MM.1S (cell line): ENCODE results near the gene CCL20.
"Not testable (repeated sequence)": the region's sequence is repeated elsewhere in the genome, so short reads cannot be mapped to it uniquely, and the experiment has no call there.

ENCODE experiments used
- EZH2 ChIP-seq: fragments of 300-600 bp; sonication (generic); optimal IDR thresholded peaks from 2 replicates; pipeline ENCODE3; 2017; ENCODE audit warnings: low read depth, mild to moderate bottlenecking, antibody characterized with exemption, low read length, mixed read lengths
- TF ChIP-seq, protein P1 (sequence below): fragments of 300-600 bp; sonication (generic); IDR thresholded peaks from 2 replicates; pipeline ENCODE4 v1.5.1; 2016; ENCODE audit warnings: antibody characterized with exemption, low read length, mixed read lengths

DNA sequence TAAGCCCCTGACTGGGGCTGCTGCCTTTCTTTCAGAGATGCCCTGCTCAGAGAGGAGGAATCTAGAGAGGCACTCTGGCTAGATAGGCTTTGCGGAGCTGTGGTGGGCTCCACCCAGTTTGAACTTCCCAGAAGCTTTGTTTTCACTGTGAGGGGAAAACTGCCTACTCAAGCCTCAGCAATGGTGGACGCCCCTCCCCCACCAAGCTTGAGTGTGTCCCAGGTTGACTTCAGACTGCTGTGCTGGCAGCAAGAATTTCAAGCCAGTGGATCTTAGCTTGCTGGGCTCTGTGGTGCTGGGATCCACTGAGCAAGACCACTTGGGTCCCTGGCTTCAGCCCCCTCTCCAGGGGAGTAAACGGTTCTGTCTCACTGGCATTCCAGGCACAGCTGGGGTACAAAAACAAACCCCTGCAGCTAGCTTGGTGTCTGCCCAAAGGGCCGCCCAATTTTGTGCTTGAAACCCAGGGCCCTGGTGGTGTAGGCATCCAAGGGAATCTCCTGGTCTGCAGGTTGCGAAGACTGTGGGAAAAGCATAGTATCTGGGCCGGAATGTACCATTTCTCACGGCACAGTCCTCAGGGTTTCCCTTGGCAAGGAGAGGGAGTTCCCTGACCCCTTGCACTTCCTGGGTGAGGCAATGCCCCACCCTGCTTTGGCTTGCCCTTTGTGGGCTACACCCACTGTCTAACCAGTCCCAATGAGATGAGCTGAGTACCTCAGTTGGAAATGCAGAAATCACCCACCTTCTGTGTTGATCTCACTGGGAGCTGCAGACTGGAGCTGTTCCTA lies 25.9 kb downstream of the CCL20 start:
- TF ChIP-seq EZH2, result not testable (repeated sequence)
- TF ChIP-seq, protein P1, sequence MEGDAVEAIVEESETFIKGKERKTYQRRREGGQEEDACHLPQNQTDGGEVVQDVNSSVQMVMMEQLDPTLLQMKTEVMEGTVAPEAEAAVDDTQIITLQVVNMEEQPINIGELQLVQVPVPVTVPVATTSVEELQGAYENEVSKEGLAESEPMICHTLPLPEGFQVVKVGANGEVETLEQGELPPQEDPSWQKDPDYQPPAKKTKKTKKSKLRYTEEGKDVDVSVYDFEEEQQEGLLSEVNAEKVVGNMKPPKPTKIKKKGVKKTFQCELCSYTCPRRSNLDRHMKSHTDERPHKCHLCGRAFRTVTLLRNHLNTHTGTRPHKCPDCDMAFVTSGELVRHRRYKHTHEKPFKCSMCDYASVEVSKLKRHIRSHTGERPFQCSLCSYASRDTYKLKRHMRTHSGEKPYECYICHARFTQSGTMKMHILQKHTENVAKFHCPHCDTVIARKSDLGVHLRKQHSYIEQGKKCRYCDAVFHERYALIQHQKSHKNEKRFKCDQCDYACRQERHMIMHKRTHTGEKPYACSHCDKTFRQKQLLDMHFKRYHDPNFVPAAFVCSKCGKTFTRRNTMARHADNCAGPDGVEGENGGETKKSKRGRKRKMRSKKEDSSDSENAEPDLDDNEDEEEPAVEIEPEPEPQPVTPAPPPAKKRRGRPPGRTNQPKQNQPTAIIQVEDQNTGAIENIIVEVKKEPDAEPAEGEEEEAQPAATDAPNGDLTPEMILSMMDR, result not testable (repeated sequence)
